NCI-H524 treated with DMSO at 0.1 percent for 48 hours (cell line): ENCODE results near the gene KCNQ1OT1.
"Not testable (repeated sequence)": the region's sequence is repeated elsewhere in the genome, so short reads cannot be mapped to it uniquely, and the experiment has no call there.

Experiments used
- DNase-seq: peaks from one replicate; lab custom pipeline; 2025; lab: John Stamatoyannopoulos, UW

KCNQ1OT1 gene

GRCh38 chr11:2652333-2653197 is 47.2 kb downstream of the KCNQ1OT1 start:
- no peak for DNase-seq

GRCh38 chr11:2651826-2652271 is 47.9 kb downstream of the KCNQ1OT1 start:
- no peak for DNase-seq

GRCh38 chr11:2651054-2651617 is 48.7 kb downstream of the KCNQ1OT1 start:
- DNase-seq: no peak

GRCh38 chr11:2650343-2650867 is 49.4 kb downstream of the KCNQ1OT1 start:
- DNase-seq: no peak

- DNase-seq: no peak
Observed at GRCh38 chr11:2649848-2650247, 49.9 kb downstream of the KCNQ1OT1 start.

- no peak for DNase-seq
Observed at GRCh38 chr11:2649400-2649799, 50.4 kb downstream of the KCNQ1OT1 start.

- DNase-seq: no peak
Observed at GRCh38 chr11:2647953-2648352, 51.8 kb downstream of the KCNQ1OT1 start.

- no peak for DNase-seq
Observed at GRCh38 chr11:2647167-2647566, 52.6 kb downstream of the KCNQ1OT1 start.

- DNase-seq: no peak
Observed at GRCh38 chr11:2645779-2646118, 54.0 kb downstream of the KCNQ1OT1 start.

- no peak for DNase-seq
Observed at GRCh38 chr11:2644844-2645778, 54.7 kb downstream of the KCNQ1OT1 start.

- DNase-seq: no peak
Observed at GRCh38 chr11:2643746-2644145, 56.0 kb downstream of the KCNQ1OT1 start.

- no peak for DNase-seq
Observed at GRCh38 chr11:2641623-2642022, 58.2 kb downstream of the KCNQ1OT1 start.

GRCh38 chr11:2639763-2640162 is 60.0 kb downstream of the KCNQ1OT1 start:
- not testable (repeated sequence) for DNase-seq

GRCh38 chr11:2631161-2631560 is 68.6 kb downstream of the KCNQ1OT1 start:
- DNase-seq: no peak

- DNase-seq: no peak
Observed at GRCh38 chr11:2630679-2631078, 69.1 kb downstream of the KCNQ1OT1 start.

- no peak for DNase-seq
Observed at GRCh38 chr11:2625183-2625582, 74.6 kb downstream of the KCNQ1OT1 start.

GRCh38 chr11:2621894-2622293 is 77.9 kb downstream of the KCNQ1OT1 start:
- no peak for DNase-seq

- DNase-seq: no peak
Observed at GRCh38 chr11:2612884-2613571, 86.8 kb downstream of the KCNQ1OT1 start.

- DNase-seq: no peak
Observed at GRCh38 chr11:2609345-2609744, 90.4 kb downstream of the KCNQ1OT1 start.

GRCh38 chr11:2599561-2600189 is 100.1 kb downstream of the KCNQ1OT1 start:
- no peak for DNase-seq

- DNase-seq: no peak
Observed at GRCh38 chr11:2595204-2595603, 104.6 kb downstream of the KCNQ1OT1 start.
